ENCODE results near the gene TNFRSF4.
"Not testable (repeated sequence)": the region's sequence is repeated elsewhere in the genome, so short reads cannot be mapped to it uniquely, and the experiment has no call there.

Gene TNFRSF4

GRCh38 chr1:1253314-1253713, 39.4 kb upstream of the TNFRSF4 start:
- TF ChIP-seq, protein P1, sequence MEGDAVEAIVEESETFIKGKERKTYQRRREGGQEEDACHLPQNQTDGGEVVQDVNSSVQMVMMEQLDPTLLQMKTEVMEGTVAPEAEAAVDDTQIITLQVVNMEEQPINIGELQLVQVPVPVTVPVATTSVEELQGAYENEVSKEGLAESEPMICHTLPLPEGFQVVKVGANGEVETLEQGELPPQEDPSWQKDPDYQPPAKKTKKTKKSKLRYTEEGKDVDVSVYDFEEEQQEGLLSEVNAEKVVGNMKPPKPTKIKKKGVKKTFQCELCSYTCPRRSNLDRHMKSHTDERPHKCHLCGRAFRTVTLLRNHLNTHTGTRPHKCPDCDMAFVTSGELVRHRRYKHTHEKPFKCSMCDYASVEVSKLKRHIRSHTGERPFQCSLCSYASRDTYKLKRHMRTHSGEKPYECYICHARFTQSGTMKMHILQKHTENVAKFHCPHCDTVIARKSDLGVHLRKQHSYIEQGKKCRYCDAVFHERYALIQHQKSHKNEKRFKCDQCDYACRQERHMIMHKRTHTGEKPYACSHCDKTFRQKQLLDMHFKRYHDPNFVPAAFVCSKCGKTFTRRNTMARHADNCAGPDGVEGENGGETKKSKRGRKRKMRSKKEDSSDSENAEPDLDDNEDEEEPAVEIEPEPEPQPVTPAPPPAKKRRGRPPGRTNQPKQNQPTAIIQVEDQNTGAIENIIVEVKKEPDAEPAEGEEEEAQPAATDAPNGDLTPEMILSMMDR (IDR thresholded peaks at IDR 0.05; ENCODE audit: low read depth, low read length, missing control alignments), result no peak
- no peak overlapping the region for H3K4me3 ChIP-seq (ENCODE audit: low read depth, low read length)
- DNase-seq (ENCODE audit: low read depth), result no peak

- peak; percentile 39 for DNase-seq (ENCODE audit: low read depth)
- no peak overlapping the region for H3K4me3 ChIP-seq (ENCODE audit: low read depth, low read length)
- TF ChIP-seq, protein P1 (IDR thresholded peaks at IDR 0.05; ENCODE audit: low read depth, low read length, missing control alignments), result no peak
Measured at GRCh38 chr1:1250786-1251284, 36.9 kb upstream of the TNFRSF4 start.

DNA sequence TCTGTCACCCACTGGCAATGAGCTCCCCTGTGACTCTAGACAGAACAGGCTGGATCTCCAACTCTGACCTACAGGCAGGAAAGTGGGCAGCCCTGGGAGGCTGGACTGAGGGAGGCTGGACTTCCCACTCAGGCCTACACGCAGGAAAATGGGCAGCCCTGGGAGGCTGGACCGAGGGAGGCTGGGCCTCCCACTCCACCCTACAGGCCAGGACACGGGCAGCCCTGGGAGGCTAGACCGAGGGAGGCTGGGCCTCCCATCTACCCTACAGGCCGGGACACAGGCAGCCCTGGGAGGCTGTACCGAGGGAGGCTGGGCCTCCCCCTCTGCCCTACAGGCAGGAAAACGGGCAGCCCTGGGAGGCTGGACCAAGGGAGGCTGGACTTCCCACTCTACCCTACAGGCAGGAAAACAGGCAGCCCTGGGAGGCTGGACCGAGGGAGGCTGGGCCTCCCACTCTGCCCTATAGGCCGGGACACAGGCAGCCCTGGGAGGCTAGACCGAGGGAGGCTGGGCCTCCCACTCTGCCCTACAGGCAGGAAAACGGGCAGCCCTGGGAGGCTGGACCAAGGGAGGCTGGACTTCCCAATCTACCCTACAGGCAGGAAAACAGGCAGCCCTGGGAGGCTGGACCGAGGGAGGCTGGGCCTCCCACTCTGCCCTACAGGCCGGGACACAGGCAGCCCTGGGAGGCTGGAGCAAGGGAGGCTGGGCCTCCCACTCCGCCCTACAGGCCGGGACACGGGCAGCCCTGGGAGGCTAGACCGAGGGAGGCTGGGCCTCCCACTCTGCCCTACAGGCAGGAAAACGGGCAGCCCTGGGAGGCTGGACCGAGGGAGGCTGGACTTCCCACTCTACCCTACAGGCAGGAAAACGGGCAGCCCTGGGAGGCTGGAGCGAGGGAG, 34.3 kb upstream of the TNFRSF4 start:
- not testable (repeated sequence) for H3K4me3 ChIP-seq (ENCODE audit: low read depth, low read length); DNase-seq (ENCODE audit: low read depth)

- H3K4me3 ChIP-seq (ENCODE audit: low read depth, low read length), result no peak overlapping the region
- TF ChIP-seq, protein P1 (IDR thresholded peaks at IDR 0.05; ENCODE audit: low read depth, low read length, missing control alignments), result no peak
- DNase-seq (ENCODE audit: low read depth), result no peak
Measured at GRCh38 chr1:1247341-1247913, 33.5 kb upstream of the TNFRSF4 start.

DNA sequence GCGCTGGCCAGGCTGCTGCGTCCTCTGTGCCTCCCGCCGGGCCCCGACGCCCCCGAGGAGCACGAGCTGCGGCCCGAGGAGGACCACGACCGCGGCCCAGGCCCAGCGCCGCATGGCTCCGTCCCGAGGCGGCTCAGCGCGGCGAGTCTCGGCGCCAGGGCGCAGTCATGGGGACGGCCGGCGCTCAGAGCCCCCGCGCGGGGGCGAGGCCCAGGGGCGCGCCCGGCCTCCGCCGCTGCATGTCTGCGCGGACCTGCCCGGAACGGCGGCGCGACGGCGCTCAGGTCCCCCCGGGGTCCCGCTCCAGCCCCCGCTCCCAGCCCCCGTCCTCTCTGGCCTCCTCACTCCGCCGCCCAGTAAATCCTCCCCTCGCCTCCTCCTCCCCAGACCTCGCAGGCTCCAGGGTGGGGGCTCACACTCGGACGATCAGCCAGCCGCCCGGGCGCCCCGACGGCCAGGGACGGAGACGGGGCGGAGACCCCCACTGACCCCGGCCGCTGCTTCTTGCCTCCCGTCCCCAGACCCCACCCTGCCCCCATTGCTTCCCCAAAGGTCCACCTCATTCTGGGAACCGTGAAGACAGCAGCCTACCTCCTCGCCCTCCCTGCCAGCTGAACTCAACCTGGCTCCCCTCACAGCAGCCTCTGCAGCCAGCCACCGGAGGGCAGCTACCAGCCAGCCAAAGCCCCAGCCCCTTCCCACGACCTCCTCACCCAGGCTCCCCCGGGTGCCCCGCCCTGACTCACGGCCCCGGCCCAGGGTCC, 32.8 kb upstream of the TNFRSF4 start, which contains the start of gene C1QTNF12:
C1QTNF12 (minus strand) TSS at position 146 of the 764 bp plus-strand sequence; CDS start at position 114, 32 bp downstream.
- TF ChIP-seq, protein P1 (IDR thresholded peaks at IDR 0.05; ENCODE audit: low read depth, low read length, missing control alignments), result no peak
- no peak within 1 kb of the TSS for H3K4me3 ChIP-seq (ENCODE audit: low read depth, low read length)
- DNase-seq (ENCODE audit: low read depth), result no peak

DNA sequence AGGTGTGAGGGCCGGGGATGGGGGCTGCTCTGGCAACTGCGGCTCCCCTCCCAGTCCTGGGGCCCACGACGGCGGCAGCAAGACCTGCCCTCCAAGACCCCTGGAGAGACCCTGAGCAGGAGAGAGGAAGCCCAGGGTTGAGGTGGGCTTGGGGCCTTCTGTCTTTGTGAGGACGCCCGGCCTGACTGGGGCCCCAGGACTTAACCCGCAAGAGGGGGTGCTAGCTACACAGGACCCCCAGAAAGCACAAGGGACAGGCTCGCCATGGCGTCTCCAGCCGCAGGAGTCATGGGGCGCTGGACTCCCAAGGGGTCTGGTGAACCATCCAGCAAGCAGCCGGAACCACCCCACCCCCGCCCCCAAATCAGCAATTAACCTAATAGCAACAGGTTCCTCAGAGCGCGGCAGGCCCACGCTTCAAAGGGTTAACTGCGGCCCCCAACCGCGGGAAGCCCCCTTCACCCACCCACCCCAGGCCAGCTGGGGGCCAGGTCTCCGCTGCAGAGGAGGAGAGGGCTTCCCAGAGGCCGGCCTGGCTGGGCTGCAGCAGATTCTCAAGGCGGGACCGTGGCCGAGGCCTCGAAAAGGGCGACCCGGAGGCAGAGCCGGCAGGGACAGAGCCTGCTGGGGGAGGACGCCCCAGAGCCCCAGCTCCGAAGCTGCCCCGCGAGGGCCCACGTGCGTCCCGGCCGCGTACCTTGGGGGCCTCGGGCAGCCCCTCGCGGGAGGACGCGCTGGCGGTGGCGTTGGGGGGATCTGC, 32.0 kb upstream of the TNFRSF4 start:
- no peak overlapping the region for H3K4me3 ChIP-seq (ENCODE audit: low read depth, low read length)
- no peak for DNase-seq (ENCODE audit: low read depth)
- TF ChIP-seq, protein P1 (IDR thresholded peaks at IDR 0.05; ENCODE audit: low read depth, low read length, missing control alignments), result no peak
